HG03139 (cell line): ENCODE results near the gene PSD4.

ENCODE experiments used
- ATAC-seq: cut with Tn5 transposase; IDR thresholded peaks from one replicate; pipeline ENCODE4 v1.9.1; 2021; ENCODE audit not compliant: unreplicated experiment

The PSD4 gene

DNA sequence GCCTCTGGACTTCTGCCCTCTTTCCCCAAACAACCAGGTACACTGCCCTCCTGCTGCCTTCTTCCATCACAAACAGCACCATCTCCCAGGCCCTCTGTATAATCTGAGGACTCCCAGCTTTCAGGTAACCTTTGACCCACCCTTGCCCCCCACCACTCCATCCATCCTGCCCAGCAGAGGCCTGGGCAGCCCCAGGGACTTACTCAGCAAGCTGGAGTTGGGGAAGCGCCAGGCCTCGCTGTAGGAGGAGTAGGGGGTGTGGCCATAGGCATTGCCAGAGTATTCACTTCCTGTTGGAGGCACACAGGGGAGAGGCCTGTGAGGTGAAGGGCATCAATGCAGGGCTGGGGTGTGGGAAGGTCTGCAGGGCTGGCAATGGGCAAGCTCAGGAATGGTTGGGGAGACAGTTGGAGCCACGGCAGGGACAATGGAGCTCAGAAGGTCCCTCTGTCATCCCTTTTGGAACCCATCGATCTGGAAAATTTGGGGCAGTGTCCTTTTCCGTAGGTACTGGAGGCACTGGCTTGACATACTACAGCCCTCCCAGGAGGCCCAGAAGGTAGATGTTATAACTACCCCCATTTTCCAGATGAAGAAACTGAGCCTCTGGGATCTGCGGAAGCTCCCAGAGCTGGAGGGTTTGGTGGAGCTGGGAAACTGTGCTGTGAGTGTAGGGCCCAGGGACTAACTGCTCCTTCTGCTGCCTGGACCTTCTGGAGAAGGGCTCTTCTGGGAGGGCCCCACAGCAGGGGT is 46.3 kb downstream of the PSD4 start:
- ATAC-seq, result no peak

DNA sequence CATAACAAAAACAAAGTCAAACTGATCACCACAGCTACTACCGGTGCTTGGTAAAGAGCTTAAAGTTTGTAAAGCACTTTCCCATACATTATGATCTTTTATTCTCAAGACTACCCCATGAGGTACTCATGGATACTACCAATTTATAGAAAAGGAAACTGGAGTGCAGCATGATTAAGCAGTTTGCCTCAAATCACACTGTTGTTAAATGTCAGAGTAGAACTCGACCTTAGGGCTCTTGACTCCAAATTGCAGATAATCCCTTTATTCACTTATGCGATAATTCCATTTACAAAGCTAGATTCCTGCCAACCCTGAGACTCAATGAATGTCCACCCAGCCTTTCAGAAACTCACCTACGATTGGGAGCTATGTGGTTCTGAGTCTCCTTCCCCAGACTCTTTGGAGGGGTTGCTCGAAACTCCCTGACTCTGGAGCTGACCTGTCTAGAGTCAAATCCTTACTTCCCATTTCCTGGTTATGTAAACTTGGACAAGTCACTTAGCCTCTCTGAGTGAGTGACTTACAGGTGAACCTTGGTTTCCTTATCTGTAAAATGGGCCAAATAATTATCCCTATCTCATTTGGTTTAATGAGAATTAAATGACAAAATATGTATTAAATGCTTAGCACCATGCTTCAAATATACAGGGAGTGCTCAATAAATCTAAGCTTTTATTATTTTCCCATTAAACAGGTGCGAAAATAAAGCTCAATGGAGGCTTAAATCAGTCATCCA is 47.4 kb downstream of the PSD4 start:
- ATAC-seq, result no peak

DNA sequence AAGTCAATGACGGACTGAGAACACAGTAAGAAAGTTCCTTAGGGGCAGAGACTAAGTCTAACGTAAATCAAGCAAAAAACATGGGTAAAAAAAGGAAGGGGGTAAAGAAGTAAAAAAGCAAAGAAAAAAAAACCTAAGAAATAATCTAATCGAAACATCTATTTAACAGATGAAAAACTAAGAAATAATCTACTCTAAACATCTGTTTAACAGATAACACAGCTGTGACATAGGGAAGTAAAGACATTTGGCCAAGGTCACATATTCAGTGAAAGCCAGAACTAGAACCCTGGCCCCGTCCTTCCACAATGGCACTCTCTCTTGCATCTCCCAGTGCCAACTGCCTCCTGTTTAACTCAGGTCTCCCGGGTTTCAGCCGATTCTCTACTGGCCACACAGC is 48.1 kb downstream of the PSD4 start:
- no peak for ATAC-seq

DNA sequence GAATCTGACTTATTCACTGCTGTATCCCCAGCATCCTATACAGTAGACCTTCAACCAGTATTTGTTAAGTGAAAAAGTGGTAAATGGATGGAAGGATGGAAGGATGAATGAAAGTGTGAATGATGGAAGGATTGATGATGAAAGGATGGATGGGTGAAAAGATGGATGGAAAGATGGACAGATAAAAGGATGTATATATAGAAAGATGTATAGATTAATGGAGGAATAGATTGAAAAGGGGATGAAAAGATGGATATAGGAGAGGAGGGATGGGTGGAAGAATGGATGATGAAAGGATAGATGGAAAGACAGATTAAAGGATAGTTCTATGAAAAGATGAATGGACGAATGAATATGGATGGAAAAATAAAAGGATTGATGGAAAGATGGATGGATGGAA is 50.0 kb downstream of the PSD4 start:
- ATAC-seq, result no peak

DNA sequence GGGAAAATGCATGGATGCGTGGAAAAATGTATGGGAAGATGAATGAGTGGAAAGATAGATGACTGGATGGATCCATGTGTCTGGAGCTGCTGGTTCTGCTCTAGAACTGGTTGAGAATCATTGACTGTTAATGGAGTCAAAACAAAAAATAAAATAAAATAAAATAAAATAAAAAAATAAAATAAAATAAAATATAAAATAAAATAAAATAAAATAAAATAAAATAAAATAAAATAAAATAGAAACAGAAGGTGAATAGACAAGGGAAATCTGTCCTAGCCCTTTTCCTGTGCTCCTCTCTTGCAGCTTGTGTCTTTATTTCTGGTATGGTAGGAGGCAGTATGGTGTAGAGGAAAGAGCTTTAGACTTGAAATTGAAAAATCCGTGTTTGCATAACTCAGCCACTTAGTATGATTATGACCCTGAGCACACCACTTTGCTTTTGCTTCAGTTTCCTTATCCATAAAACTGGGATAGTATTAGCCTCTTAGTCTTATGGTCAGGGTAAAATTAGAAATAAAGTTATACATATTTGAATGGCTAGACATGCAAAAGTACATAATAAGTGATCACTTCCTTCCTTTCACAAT is 51.0 kb downstream of the PSD4 start:
- ATAC-seq, result no peak

DNA sequence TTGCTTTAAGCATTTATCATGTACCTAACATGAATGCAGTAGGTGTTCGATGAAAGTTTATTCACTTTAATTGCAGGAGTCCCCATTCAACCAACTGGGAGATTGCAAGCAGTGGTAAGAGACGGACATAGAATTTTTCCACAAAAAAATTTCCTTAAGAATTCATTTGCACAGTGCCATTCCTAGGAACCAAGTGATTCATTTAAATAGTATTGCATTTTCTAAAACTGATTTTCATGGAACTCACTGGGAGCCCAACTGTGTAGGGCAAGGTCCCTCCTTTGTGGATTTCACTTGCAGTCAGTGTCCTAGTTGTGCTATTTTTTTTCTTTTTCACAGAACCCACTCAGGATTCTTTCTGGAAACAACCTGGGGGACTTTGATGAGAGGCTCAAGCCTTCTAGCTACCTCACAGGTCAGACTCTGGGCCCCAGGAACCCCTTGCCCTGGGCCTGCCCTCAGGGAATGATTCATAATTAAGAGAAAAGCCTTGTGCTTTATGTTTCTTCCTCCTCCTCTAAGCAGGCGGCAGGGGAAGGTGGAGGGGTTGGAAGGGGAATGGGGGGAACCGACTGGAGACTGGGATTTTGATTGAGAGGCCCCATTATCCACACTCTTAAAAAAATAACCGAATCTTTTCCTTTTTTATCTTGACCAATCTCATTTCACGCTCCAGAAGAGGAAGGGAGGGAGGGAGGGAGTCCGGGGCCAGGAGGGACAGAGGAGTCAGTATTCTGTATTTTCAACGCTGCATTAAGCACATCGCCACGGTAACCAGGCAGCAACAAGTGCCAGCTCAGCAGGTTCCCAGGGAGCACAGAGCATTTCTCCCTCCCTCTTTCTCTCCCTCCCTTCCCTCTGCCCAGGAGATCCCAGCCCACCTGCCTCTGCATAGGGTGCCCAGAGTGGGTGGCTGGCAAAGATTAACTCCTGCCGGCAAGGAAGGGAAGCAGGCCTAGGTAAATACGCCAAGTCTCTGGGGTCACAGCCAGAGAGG is 51.8 kb downstream of the PSD4 start:
- no peak for ATAC-seq

DNA sequence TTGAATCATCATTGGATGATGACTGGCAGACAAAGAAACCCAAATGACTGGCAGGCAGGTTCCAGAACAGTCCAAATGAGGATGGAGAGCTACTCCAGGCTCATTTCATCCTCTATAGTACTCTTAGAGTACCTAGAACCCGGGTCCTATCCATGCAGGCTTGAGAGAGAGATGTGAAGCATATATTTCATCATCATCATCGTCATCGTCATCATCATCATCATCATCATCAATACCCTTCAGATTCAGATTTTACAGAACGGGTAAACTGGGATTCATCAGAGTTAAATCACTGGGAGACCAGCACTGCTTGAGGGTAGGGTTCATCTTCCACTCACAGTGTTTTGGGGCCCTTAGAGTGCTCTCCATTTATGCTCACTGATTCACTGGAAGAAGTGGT is 52.7 kb downstream of the PSD4 start:
- ATAC-seq, result no peak

DNA sequence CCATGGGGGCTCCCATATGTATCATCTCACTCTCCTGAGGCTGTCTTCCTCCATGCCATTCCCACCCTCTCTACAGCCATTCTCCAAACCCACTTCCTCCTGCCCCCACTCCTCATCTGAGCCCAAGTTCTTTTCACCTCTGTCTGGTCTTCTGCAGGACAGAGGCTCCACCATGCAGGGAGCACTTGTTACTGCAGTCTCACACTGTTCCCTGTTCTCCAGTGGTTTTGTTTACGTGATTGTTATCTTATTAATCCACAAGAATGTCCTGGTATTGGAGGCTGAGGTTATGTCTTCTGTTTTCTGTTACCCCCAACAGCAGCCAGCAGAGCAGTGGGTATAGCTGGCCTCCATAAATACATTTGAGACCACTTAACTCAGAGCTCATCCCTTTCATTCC is 53.5 kb downstream of the PSD4 start:
- ATAC-seq, result no peak

DNA sequence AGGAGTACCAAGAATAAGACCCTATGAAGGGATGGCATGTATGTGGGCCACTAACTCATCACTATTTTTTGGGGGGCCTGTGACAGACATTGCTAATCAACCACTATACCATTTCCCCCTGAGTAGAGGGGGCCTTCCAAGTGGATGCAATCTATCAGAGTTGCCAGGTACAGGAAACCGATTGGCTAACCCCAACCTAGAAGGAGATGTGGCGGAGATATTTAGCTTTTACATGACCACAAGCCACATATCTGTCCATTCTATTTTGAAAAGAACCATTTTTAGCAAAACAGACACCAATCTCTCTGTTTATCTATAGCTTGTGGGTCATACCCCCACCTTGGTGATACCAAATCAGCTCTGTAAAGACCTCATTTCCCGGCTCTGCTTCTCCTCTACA is 53.9 kb downstream of the PSD4 start:
- ATAC-seq, result no peak

DNA sequence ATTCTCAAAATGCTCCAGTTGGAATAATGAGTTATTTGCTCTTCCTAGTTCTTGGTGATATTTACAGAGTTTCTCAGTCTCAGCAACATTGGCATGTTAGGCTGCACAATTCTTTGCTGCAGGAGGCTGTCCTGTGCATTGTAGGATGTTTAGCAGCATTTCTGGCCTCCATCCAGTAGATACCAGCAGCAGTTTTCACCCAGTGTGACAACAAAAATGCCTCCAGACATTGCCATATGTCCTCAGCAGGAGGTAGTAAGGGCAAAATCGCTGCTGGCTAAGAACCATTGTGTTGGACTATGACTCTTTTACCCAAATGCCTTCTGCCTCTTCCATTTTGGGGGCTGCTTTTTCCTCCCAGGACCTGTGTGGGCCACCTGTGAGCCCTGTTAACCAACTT is 54.6 kb downstream of the PSD4 start:
- ATAC-seq, result no peak

DNA sequence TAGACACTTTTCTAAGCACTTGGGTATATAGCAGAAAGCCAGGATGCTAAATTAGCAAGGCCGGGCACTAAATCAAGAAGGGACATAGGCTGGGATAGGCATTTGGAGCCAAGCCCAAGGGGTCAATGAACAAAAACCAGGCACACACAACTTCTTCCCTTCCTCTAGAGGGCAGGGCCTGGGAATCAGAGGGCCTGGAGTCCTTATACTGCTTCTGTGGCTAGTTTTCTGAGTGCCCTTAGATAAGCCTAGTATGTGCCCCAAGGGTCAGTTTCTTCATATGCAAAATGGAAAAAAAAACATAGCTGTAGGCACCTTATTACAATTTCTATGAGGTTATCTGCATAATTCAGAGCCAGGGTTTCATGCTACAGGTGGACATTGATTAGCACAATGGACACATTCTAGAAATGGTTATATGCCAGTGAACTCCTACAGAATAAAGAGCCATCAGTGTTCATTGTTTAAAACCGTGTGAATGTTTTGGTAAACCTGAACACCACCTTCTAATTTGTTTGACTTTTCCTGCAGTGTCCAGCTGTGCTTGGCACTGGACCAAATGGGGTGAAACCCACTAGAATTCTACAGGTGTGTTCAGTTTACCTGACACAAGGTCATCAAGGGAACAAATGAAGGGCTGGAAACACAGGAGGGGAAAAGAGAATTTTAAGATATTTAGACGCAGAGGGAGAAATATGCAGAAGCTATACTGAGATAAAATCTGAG is 55.4 kb downstream of the PSD4 start:
- no peak for ATAC-seq

DNA sequence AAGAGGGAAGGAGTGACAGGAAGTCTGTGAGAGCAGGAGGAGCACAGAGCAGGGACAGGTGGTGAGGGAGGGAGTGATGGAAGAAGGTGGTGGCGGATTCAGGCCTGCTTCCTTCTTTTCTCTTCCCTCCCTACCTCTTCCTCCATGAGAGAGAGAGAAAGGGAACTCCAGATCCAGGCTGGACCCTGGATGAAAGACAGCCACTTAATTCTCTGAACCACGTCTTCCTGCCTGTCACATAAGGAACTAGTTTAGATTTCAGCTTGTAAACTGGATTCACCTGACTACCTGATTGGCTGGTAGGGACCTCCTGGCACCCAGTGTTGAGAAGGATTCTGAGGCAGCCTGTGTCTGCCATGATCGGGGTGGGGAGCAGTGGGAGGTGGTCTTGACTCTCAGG is 56.0 kb downstream of the PSD4 start:
- no peak for ATAC-seq

DNA sequence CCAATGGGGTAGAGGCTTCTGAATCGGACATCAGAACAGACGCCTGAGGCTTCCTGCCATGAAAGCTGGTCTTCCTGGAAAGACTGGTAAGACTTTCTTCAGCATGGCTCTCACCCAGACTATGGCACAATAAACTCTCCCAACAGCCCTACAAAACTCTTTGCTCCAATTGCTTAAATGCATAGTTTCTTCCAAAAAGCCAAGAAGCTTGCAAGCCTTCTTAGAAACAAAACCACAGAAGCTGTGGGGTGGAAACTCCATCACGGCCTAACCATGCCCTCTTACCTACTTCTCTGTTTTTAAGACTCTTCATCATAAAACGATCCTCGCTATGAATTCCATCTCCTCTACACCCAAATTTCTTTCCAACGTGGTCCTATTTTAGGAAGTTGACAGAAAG is 56.8 kb downstream of the PSD4 start:
- ATAC-seq, result no peak

DNA sequence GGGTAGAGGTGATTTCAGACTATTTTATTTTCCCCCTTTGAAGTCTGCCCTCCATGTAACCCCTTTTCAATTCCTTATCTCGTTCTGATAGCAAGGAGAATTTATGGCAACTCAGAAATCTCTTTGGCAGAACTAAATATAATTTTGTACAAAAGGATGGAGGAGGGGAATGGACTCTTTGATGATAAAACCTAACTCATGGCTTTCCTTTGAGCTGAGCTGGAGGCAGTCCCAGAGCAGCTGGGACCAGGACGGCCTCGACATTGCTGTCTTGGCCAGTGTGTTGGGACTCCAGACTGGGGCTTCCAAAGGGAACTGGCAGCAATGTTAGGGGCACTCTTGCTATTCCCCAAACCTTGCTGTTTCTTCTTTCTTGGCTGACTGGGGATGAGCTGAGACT is 57.3 kb downstream of the PSD4 start:
- no peak for ATAC-seq

DNA sequence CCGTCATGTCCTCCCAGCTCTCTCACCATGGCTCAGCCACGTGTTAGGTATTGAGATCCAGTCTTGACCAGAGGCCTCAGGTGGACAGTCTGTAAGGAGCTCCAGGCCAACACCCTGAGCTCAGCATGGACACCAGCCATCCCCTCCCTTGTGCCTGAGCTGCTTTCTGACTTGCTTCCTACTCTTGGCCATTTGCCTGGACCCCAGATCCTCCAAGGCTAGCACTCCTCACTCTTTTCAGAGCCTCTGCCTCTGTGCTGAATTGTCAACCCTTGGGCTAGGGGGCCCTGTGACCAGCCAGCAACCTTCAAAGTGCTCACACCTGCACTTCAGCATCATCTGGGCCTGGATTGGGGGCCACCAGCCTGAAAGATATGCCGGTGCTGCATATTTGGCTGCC is 58.4 kb downstream of the PSD4 start:
- ATAC-seq, result no peak

DNA sequence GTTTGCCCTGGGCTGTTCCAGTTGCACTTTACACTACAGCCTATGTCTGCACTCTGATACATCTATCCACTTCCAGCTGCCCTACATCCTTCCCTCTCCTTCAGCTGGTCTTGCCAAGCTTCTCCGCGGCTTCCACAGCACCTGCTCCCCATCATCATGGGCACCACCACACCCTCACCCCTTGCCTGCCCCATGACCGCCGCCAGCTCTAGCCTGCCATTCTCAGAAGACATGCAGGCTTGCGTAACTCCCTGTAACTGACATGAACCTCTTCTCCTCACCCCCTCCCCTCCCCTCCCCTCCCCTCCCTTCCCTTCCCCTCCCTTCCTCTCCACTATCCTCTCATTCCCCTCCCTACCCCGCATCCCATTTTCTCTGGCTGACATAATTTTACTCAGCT is 59.0 kb downstream of the PSD4 start:
- no peak for ATAC-seq

DNA sequence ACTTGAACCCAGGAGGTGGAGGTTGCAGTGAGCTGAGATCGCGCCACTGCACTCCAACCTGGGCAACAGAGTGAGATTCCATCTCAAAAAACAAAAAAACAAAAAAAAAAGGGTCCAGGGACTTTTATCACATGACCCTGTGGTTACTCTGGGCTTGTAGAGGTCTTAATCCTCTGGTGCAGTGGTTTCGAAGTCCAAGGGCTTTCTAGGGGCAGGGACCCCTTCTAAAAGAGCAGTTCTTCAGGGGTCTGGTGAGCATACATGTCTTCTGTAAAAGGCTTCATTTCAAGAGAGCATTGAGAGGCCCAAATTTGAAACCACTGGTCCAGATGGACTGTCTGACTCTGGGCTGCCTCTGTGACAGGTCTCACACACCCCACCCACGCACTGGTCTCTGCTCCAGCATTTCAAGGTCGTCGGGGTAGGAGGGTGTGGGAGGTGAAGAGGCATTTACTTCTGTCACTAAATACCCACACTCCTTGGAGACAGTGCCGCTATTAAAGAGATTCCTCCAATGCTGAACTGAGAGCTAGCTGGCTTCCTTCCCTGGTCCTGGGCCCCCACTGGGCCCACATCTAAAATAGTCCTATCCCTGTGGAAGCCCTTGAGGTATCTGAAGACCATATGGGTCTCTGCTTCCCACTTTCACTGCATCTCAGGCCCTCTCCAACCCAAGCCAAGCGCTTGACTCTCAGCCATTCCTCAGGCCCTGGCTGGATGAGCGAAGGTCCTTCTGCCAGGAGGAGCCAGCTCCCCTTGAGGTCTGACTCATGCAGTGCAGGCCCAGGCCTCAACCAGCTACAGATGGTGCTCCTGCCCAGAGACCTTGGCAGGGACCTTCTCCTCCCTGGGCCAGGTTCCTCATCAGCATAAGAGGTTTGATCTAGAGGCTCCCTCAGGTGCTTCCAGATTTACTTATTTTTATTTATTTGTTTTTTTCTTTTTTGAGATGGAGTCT is 60.1 kb downstream of the PSD4 start:
- ATAC-seq, result no peak

DNA sequence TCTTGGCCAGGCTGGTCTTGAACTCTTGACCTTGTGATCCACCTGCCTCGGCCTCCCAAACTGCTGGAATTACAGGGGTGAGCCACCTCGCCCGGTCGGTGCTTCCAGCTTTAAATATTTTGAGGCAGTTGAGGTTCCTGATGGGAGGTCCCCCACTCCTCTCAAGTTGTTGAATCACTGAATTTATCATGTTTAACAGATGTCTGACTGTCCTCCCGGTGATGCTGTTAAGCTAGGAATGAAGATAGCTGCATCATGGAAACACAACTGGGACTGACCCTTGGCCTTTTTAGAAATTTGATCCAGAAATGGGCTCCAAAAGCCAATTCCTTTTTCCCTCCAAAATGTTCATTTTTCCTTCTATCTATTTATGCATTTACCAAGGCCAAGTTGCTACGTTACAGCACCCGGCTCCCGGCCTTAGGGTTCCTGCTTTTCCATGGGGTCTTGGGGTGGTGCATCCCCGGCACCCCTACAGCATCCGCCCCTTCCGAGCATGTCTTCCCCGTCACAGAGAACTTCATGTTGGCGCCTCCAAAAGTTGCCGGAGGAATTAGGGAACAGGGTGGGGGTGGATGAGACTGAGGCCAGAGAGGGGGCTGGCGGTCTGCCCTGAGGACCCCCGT is 61.1 kb downstream of the PSD4 start:
- ATAC-seq, result no peak
